Measurements from ENCODE around the gene LRCH4.

GRCh38 chr7:100556541-100556940 lies 29.4 kb downstream of the LRCH4 start:
- no peak for TF ChIP-seq CTCF (IDR thresholded peaks at IDR 0.05)
- TF ChIP-seq POLR2A (IDR thresholded peaks at IDR 0.05) = no peak

Measured in lower leg skin (tissue), 3 donors.